Measurements from ENCODE around the gene N4BP2L2.

N4BP2L2 gene

GRCh38 chr13:32555613-32556012 is 17.0 kb upstream of the N4BP2L2 start:
- no peaks in the 10 kb centered on the region for H3K4me1 ChIP-seq (ENCODE audit: control insufficient read depth, insufficient read depth, low read length)
- no peaks in the 10 kb centered on the region for H3K27me3 ChIP-seq (ENCODE audit: control insufficient read depth, insufficient read depth, low read length)
- H3K4me3 ChIP-seq (ENCODE audit: low read length), result no peak overlapping the region
- H3K9me3 ChIP-seq (ENCODE audit: control insufficient read depth, low read length), result no peaks in the 10 kb centered on the region
- no peaks in the 10 kb centered on the region for H3K36me3 ChIP-seq (ENCODE audit: control insufficient read depth, insufficient read depth, low read length)
- H3K9ac ChIP-seq (ENCODE audit: low read length), result no peak overlapping the region

GRCh38 chr13:32553720-32554119 is 15.1 kb upstream of the N4BP2L2 start:
- H3K9me3 ChIP-seq (ENCODE audit: control insufficient read depth, low read length), result no peaks in the 10 kb centered on the region
- no peaks in the 10 kb centered on the region for H3K4me1 ChIP-seq (ENCODE audit: control insufficient read depth, insufficient read depth, low read length)
- no peak overlapping the region for H3K9ac ChIP-seq (ENCODE audit: low read length)
- no peak overlapping the region for H3K4me3 ChIP-seq (ENCODE audit: low read length)
- no peaks in the 10 kb centered on the region for H3K36me3 ChIP-seq (ENCODE audit: control insufficient read depth, insufficient read depth, low read length)
- no peaks in the 10 kb centered on the region for H3K27me3 ChIP-seq (ENCODE audit: control insufficient read depth, insufficient read depth, low read length)

DNA sequence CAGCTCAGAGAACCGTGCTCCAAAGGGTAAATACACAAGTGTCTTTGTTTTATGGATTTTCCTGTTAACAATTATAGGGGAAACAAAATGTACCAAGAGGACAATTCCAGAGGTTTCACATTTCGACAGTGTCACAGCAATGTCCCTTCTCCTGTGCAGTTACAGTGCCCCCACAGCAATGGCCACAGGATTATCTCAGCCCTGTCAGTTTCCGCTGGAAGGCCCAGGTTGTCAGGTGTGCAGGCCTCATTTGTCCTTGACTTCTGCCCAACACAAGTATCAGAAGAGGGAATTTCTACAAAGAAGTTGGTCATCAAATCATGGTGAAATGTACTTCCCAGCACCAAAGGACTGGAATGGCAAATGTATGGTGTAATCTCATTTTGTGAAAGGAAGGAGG is 11.2 kb upstream of the N4BP2L2 start:
- no peaks in the 10 kb centered on the region for H3K27me3 ChIP-seq (ENCODE audit: control insufficient read depth, insufficient read depth, low read length)
- H3K9me3 ChIP-seq (ENCODE audit: control insufficient read depth, low read length), result no peaks in the 10 kb centered on the region
- H3K9ac ChIP-seq (ENCODE audit: low read length), result no peak overlapping the region
- no peaks in the 10 kb centered on the region for H3K36me3 ChIP-seq (ENCODE audit: control insufficient read depth, insufficient read depth, low read length)
- no peak overlapping the region for H3K4me3 ChIP-seq (ENCODE audit: low read length)
- no peaks in the 10 kb centered on the region for H3K4me1 ChIP-seq (ENCODE audit: control insufficient read depth, insufficient read depth, low read length)

DNA sequence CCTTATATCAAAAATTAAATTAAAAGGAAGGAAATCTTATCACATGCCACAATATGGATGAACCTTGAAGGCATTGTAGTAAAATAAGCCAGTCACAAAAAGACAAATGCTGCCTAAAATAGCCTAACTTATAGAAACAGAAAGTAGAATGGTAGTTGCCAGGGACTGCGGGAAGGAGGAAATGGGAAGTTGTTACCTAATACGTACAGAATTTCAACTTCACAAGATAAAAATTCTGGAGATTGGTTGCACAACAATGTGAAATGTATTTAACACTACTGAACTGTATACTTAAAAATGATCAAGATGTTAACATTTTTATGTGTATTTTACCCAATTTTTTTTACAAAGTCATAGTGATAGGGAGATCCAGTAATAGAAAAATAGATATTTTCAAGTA is 10.2 kb upstream of the N4BP2L2 start:
- Histone ChIP-seq H3K9ac (ENCODE audit: low read length) (no peak overlapping the region), H3K9me3 (ENCODE audit: control insufficient read depth, low read length) (no peaks in the 10 kb centered on the region), H3K27me3 (ENCODE audit: control insufficient read depth, insufficient read depth, low read length) (no peaks in the 10 kb centered on the region), H3K4me3 (ENCODE audit: low read length) (no peak overlapping the region), H3K36me3 (ENCODE audit: control insufficient read depth, insufficient read depth, low read length) (no peaks in the 10 kb centered on the region), H3K4me1 (ENCODE audit: control insufficient read depth, insufficient read depth, low read length) (no peaks in the 10 kb centered on the region)

DNA sequence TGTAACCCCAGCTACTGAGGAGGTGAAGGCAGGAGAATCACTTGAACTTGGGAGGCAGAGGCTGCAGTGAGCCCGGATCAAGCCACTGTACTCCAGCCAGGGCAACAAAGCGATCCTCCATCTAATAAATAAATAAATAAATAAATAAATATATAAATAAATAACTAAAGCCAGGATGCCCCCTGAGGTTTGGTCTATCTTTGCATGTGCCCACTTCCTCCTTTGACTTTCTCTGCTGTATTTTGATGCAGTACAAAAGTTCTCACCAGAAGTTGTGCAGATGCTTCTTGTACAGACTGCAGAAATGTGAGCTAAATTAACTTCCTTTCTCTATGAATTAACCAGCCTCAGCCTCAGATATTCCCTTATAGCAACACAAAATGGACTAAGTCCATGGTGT is 6.5 kb upstream of the N4BP2L2 start:
- Histone ChIP-seq H3K4me1 (ENCODE audit: control insufficient read depth, insufficient read depth, low read length) (no peaks in the 10 kb centered on the region), H3K9me3 (ENCODE audit: control insufficient read depth, low read length) (no peaks in the 10 kb centered on the region), H3K4me3 (ENCODE audit: low read length) (no peak overlapping the region), H3K27me3 (ENCODE audit: control insufficient read depth, insufficient read depth, low read length) (no peaks in the 10 kb centered on the region), H3K9ac (ENCODE audit: low read length) (no peak overlapping the region), H3K36me3 (ENCODE audit: control insufficient read depth, insufficient read depth, low read length) (no peaks in the 10 kb centered on the region)

DNA sequence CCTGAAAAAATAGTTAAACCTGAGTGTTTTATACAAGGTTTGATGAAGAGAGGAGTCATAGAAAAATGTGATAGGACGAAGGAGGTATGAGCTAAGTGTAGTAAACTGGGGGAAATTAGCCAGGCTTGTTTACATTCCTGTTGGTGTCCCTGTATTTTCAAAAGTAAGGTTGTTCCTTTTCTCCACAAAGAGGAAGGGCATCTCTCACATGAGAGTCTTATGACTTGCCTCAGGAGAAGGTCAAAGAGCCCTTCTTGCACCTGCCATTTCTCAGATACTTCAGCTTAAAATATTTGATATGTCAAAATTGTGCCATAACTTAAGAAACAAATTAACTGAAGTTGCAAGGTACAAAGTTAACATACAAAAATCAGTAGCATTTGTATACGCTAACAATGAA is 3.6 kb upstream of the N4BP2L2 start:
- no peaks in the 10 kb centered on the region for H3K9me3 ChIP-seq (ENCODE audit: control insufficient read depth, low read length)
- no peak overlapping the region for H3K9ac ChIP-seq (ENCODE audit: low read length)
- H3K27me3 ChIP-seq (ENCODE audit: control insufficient read depth, insufficient read depth, low read length), result no peaks in the 10 kb centered on the region
- H3K4me3 ChIP-seq (ENCODE audit: low read length), result no peak overlapping the region
- H3K4me1 ChIP-seq (ENCODE audit: control insufficient read depth, insufficient read depth, low read length), result peaks cover 4% of the 10 kb centered on the region
- no peaks in the 10 kb centered on the region for H3K36me3 ChIP-seq (ENCODE audit: control insufficient read depth, insufficient read depth, low read length)

GRCh38 chr13:32538143-32538620 is 413 bp downstream of the N4BP2L2 start:
- Histone ChIP-seq H3K4me3 (ENCODE audit: low read length) (peak overlapping the region; percentile 99), H3K9ac (ENCODE audit: low read length) (peak overlapping the region; percentile 95), H3K9me3 (ENCODE audit: control insufficient read depth, low read length) (no peaks in the 10 kb centered on the region), H3K27me3 (ENCODE audit: control insufficient read depth, insufficient read depth, low read length) (no peaks in the 10 kb centered on the region), H3K4me1 (ENCODE audit: control insufficient read depth, insufficient read depth, low read length) (peaks cover 4% of the 10 kb centered on the region), H3K36me3 (ENCODE audit: control insufficient read depth, insufficient read depth, low read length) (no peaks in the 10 kb centered on the region)

DNA sequence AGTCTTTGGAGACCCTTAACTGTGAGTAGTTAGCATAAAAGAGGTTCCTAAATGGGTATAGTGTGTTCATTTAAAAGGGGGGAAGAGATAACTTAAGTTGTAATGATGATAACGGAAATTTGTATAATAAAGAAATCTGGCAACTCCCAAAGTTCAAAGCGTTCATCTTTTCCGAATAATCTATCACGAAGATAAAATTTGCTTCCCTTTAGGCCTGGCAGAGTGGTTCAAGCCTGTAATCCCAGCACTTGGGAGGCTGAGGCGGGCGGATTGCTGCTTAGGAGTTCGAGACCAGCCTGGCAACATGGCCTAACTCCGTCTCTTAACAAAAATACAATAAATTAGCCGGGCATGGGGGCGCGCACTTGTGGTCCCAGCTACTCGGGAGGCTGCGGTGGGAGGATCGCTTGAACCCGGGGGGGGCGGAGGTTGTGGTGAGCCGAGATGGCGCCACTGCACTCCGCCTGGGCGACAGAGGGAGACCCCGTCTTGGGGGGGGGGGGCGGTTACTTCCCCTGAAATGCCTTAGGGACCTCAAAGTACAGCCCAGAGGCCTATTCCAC is 934 bp downstream of the N4BP2L2 start:
- Histone ChIP-seq H3K9me3 (ENCODE audit: control insufficient read depth, low read length) (no peaks in the 10 kb centered on the region), H3K27me3 (ENCODE audit: control insufficient read depth, insufficient read depth, low read length) (no peaks in the 10 kb centered on the region), H3K4me1 (ENCODE audit: control insufficient read depth, insufficient read depth, low read length) (peaks cover 7% of the 10 kb centered on the region)

GRCh38 chr13:32535748-32536147 is 2.8 kb downstream of the N4BP2L2 start:
- Histone ChIP-seq H3K27me3 (ENCODE audit: control insufficient read depth, insufficient read depth, low read length) (no peaks in the 10 kb centered on the region), H3K4me1 (ENCODE audit: control insufficient read depth, insufficient read depth, low read length) (peaks cover 19% of the 10 kb centered on the region), H3K4me3 (ENCODE audit: low read length) (no peak overlapping the region), H3K36me3 (ENCODE audit: control insufficient read depth, insufficient read depth, low read length) (no peaks in the 10 kb centered on the region), H3K9ac (ENCODE audit: low read length) (no peak overlapping the region), H3K9me3 (ENCODE audit: control insufficient read depth, low read length) (no peaks in the 10 kb centered on the region)

More for the DNA sequence above, 934 bp downstream of the N4BP2L2 start:
- Histone ChIP-seq H3K4me3 (ENCODE audit: low read length) (peak overlapping the region; percentile 99), H3K36me3 (ENCODE audit: control insufficient read depth, insufficient read depth, low read length) (no peaks in the 10 kb centered on the region), H3K9ac (ENCODE audit: low read length) (peak overlapping the region; percentile 95)

DNA sequence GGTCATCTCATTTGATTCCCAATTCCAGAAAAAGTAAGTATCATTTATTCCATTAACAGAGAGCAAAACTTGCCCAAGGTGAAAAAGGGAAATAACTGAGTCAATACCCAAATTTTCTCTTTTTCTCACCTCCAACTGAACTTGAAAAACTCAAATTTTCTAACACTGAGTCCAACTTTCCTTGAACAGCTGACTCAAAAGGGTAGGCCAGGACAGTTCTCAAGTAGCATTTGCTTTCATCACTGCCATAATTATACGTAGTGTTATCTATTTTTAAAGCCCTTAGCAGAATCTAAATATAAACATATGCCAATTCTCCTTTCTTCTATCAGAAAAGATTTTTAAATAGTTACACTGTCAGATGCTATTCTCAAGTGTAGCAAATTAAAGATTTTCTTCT is 3.5 kb downstream of the N4BP2L2 start:
- H3K36me3 ChIP-seq (ENCODE audit: control insufficient read depth, insufficient read depth, low read length), result no peaks in the 10 kb centered on the region
- H3K27me3 ChIP-seq (ENCODE audit: control insufficient read depth, insufficient read depth, low read length), result no peaks in the 10 kb centered on the region
- H3K4me3 ChIP-seq (ENCODE audit: low read length), result no peak overlapping the region
- peaks cover 19% of the 10 kb centered on the region for H3K4me1 ChIP-seq (ENCODE audit: control insufficient read depth, insufficient read depth, low read length)
- no peaks in the 10 kb centered on the region for H3K9me3 ChIP-seq (ENCODE audit: control insufficient read depth, low read length)
- H3K9ac ChIP-seq (ENCODE audit: low read length), result no peak overlapping the region

- no peak overlapping the region for H3K9ac ChIP-seq (ENCODE audit: low read length)
- no peaks in the 10 kb centered on the region for H3K27me3 ChIP-seq (ENCODE audit: control insufficient read depth, insufficient read depth, low read length)
- H3K36me3 ChIP-seq (ENCODE audit: control insufficient read depth, insufficient read depth, low read length), result no peaks in the 10 kb centered on the region
- H3K4me1 ChIP-seq (ENCODE audit: control insufficient read depth, insufficient read depth, low read length), result peaks cover 28% of the 10 kb centered on the region
- no peak overlapping the region for H3K4me3 ChIP-seq (ENCODE audit: low read length)
- H3K9me3 ChIP-seq (ENCODE audit: control insufficient read depth, low read length), result no peaks in the 10 kb centered on the region
Measured at GRCh38 chr13:32530841-32531253, 7.7 kb downstream of the N4BP2L2 start.

DNA sequence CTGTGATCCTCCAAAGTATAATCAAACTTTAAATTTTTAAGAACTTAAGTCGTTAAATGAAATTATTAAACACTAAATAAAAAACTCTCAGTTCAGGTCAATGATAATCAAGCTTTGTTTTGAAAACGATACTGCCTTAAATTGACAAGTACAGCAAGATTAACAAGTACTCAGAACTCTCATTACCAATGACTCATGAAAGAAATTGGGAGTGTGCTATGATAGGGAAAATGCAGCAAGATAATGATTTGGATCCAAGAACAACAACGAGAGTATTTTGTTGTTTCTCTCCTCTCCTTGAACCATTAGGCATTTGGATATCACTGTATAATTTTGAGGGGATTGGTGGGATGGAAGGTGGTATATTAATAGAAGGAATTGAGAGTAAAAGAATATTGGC is 10.2 kb downstream of the N4BP2L2 start:
- H3K4me1 ChIP-seq (ENCODE audit: control insufficient read depth, insufficient read depth, low read length), result peaks cover 28% of the 10 kb centered on the region
- H3K9ac ChIP-seq (ENCODE audit: low read length), result no peak overlapping the region
- no peaks in the 10 kb centered on the region for H3K9me3 ChIP-seq (ENCODE audit: control insufficient read depth, low read length)
- H3K27me3 ChIP-seq (ENCODE audit: control insufficient read depth, insufficient read depth, low read length), result no peaks in the 10 kb centered on the region
- H3K36me3 ChIP-seq (ENCODE audit: control insufficient read depth, insufficient read depth, low read length), result no peaks in the 10 kb centered on the region
- no peak overlapping the region for H3K4me3 ChIP-seq (ENCODE audit: low read length)

DNA sequence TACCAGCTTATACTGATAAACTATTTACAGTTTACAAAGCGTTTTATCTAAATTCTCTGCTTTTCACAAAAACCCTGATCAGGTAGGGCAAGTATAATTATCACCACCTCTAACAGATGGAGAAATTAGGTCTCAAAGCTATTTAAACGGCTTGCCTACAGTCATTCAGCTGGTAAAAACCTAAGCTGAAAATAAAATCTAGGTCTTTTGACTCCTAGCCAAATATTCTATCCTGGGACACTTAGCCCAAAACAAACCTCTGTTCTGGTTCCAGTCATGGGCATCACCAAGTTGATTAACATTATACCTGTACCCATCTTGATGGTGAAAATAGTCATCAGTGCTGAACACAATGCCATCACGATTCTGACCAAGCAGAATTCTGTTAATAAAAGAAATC is 11.4 kb downstream of the N4BP2L2 start:
- H3K36me3 ChIP-seq (ENCODE audit: control insufficient read depth, insufficient read depth, low read length), result no peaks in the 10 kb centered on the region
- H3K9ac ChIP-seq (ENCODE audit: low read length), result no peak overlapping the region
- no peaks in the 10 kb centered on the region for H3K9me3 ChIP-seq (ENCODE audit: control insufficient read depth, low read length)
- H3K4me1 ChIP-seq (ENCODE audit: control insufficient read depth, insufficient read depth, low read length), result peaks cover 24% of the 10 kb centered on the region
- no peak overlapping the region for H3K4me3 ChIP-seq (ENCODE audit: low read length)
- no peaks in the 10 kb centered on the region for H3K27me3 ChIP-seq (ENCODE audit: control insufficient read depth, insufficient read depth, low read length)
